GM13976 (cell line): ENCODE results near the gene ZBTB45.

Experiments used
- DNase-seq: peaks from one replicate; pipeline ENCODE4 v3.0.0; 2012; ENCODE audit warnings: low spot score
- in situ Hi-C: fragments of 300-500 bp; cut with MboI; formaldehyde crosslinking; loops from one replicate; pipeline ENCODE4 v1.12.0; 2022; ENCODE audit warnings: low sequenced_read_pairs, mixed read lengths, inconsistent platforms; ENCODE audit not compliant: unreplicated experiment
- TF ChIP-seq, protein P1 (sequence below): IDR thresholded peaks from 2 replicates; pipeline ENCODE4 v1.5.1; 2012; ENCODE audit warnings: borderline replicate concordance, mild to moderate bottlenecking; ENCODE audit not compliant: insufficient read depth; ENCODE audit errors: extremely low read depth, missing control alignments, control extremely low read depth

ZBTB45 gene

DNA sequence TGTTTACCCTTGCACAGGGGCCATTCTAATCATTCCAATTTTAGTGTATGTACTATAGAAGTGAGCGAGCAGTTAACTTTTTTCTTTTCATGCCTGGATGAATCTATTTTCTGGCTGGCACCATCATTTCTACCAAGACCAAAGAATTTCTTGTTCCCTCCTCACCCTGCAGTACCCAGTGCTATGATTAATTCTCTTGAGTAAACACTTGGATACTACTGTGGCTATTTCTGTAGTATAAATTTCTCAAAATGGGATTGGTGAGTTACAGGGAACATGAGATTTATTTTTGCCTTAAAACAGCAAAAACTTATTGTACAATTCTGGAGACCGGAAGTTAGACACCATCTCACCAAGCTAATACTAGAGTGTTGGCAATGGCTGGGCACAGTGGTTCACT lies 35.8 kb downstream of the ZBTB45 start:
- DNase-seq, result no peak
- TF ChIP-seq, protein P1, sequence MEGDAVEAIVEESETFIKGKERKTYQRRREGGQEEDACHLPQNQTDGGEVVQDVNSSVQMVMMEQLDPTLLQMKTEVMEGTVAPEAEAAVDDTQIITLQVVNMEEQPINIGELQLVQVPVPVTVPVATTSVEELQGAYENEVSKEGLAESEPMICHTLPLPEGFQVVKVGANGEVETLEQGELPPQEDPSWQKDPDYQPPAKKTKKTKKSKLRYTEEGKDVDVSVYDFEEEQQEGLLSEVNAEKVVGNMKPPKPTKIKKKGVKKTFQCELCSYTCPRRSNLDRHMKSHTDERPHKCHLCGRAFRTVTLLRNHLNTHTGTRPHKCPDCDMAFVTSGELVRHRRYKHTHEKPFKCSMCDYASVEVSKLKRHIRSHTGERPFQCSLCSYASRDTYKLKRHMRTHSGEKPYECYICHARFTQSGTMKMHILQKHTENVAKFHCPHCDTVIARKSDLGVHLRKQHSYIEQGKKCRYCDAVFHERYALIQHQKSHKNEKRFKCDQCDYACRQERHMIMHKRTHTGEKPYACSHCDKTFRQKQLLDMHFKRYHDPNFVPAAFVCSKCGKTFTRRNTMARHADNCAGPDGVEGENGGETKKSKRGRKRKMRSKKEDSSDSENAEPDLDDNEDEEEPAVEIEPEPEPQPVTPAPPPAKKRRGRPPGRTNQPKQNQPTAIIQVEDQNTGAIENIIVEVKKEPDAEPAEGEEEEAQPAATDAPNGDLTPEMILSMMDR, result no peak
- in situ Hi-C loops, result no loop called here

DNA sequence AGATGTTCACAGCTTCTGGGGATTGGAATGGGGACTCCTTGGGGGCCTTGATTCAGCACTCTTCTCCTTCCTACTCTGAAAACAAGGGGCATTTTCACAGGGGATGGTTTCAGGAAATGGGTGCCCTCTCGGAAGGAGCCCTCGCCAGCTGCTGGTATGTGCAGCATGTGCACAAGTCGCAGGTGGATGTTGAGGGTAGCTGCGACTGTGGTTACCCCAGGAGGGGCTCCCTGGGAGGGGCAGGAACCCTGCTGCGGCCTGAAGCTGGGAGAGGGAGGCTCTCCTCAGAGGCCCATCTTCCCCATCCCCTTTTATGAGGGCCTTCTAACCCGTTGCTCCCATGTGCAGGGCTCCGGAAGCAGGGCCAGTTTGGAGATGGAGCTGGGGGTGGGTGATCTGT lies 37.2 kb downstream of the ZBTB45 start:
- in situ Hi-C loops, result no loop called here
- no peak for DNase-seq
- TF ChIP-seq, protein P1, result no peak

DNA sequence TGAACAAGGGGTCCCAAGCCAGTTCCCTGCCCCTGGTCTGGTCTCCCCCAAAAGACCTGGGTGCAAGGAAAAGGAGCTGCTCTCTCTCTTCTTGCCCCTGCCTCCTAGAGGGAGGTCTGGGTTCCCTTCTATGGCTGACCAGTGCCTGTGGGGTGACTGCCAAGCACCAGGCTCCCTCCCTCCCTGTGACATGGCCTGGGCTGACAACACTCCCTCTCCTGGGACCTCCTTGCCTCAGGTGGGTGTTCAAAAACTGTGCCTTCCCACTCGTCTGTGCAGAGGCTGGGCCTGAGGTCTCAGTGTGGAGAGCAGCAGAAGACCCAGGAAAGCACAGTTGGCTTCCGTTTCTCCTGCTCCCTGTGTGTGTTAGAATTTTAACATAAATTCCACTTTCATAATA lies 38.8 kb downstream of the ZBTB45 start:
- no peak for DNase-seq
- TF ChIP-seq, protein P1, result no peak
- in situ Hi-C loops, result no loop called here

DNA sequence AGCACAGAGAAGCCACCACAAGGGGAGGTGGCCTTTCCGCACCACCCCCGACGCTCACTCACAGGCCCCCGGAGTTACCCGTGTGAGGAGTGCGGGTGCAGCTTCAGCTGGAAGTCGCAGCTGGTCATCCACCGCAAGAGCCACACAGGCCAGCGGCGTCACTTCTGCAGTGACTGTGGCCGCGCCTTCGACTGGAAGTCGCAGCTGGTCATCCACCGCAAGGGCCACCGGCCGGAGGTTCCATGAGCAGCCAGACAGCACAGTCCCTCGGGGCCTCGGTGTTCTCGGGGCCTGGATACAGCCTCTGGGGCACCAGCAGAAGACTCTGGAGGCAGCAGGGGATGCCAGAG lies 39.2 kb downstream of the ZBTB45 start:
- in situ Hi-C loops, result no loop called here
- no peak for DNase-seq
- TF ChIP-seq, protein P1, result no peak

DNA sequence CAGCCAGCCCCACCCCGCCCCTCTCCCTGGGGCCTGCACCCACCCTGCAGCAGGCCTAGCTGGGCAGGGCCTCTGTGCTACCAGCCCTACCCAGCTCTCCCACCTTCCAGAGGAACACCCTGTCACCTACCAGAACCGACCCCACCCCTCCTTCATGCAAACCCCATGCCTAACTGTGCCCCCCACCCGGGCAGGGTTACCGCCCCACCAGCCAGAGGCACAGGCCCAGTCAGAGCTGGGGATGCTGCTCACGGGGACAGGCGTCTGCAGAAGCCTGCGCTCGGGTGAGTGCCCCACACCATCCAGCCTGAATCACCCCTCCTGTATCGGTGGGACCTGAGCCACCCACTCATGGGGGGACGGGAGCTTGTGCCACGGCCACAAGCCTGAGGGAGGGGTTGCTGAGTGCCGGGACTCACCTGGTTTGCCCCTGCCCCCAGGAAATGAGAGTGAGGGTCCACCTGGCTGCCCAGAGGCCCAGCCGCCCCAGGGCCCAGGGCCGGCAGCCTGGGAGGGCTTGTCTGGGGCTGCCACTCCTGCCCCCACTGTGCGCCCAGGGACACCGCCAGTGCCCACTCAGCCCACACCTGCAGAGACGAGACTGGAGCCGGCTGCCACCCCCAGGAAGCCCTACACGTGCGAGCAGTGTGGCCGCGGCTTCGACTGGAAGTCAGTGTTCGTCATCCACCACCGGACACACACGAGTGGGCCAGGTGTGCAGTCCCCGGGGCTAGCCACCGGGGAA lies 39.7 kb downstream of the ZBTB45 start:
- no peak for DNase-seq
- in situ Hi-C loops, result no loop called here
- TF ChIP-seq, protein P1, result no peak

DNA sequence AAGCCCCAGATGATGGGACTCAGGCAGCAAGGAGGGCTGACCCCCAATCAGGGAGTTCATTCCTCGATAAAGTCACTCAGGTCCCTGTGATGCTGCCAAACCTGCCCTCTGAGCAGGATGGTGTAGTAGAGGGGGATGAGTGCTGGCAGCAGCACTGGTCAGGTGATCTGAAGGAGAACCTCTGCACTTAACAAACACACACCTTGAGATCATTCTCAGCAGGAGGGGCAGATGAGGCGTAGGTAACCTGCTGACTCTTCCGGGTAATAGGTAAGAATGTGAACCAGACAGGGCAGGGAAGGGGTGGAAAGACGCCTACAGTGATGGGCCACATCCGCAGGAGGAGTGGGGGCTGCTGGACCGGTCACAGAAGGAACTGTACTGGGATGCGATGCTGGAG lies 40.3 kb downstream of the ZBTB45 start:
- TF ChIP-seq, protein P1, result no peak
- no peak for DNase-seq
- in situ Hi-C loops, result no loop called here
